ENCODE results near the gene TMPRSS7. TPM values are rescaled to one million over a fixed set of nuclear protein-coding genes. Genes with fewer than 3 reads are reported as not detected.
A peak's percentile ranks its signal among the peaks of the same experiment; 100 is the strongest.

The TMPRSS7 gene
- total RNA-seq, 6 experiments from 2014 or later = 0.10 TPM; not detected in 5

- Mint-ChIP-seq H3K9me3 (no peaks in the 10 kb centered on the region), H3K36me3 (ENCODE audit: low read depth) (peaks cover 12% of the 10 kb centered on the region), H3K27me3 (ENCODE audit: insufficient read depth) (peaks cover 3% of the 10 kb centered on the region; the same call in 1 of the 2 replicates), H3K4me3 (peak overlapping the region; percentile 98), H3K4me1 (ENCODE audit: low read depth) (peaks cover 58% of the 10 kb centered on the region), H3K27ac (peak overlapping the region; percentile 96)
- DNase-seq = peak; percentile 73
- no peak for TF ChIP-seq CTCF (IDR thresholded peaks at IDR 0.05)
These were observed 52.5 kb downstream of the TMPRSS7 start for GRCh38 chr3:112086875-112087524.

GRCh38 chr3:112087746-112088145, 53.2 kb downstream of the TMPRSS7 start:
- TF ChIP-seq CTCF (IDR thresholded peaks at IDR 0.05) = no peak
- Mint-ChIP-seq H3K4me1 (ENCODE audit: low read depth) (peaks cover 65% of the 10 kb centered on the region), H3K36me3 (ENCODE audit: low read depth) (peaks cover 12% of the 10 kb centered on the region), H3K27me3 (ENCODE audit: insufficient read depth) (peaks cover 3% of the 10 kb centered on the region; the same call in 1 of the 2 replicates), H3K27ac (peak overlapping the region; percentile 96), H3K9me3 (no peaks in the 10 kb centered on the region), H3K4me3 (peak overlapping the region; percentile 98)
- DNase-seq = no peak

- Mint-ChIP-seq H3K27me3 (ENCODE audit: insufficient read depth) (peaks cover 3% of the 10 kb centered on the region; the same call in 1 of the 2 replicates), H3K4me1 (ENCODE audit: low read depth) (peaks cover 75% of the 10 kb centered on the region), H3K9me3 (no peaks in the 10 kb centered on the region), H3K36me3 (ENCODE audit: low read depth) (peaks cover 19% of the 10 kb centered on the region), H3K4me3 (peak overlapping the region; percentile 11; the same call in 1 of the 2 replicates), H3K27ac (no peak overlapping the region)
- no peak for TF ChIP-seq CTCF (IDR thresholded peaks at IDR 0.05)
- DNase-seq = no peak
These were observed 54.4 kb downstream of the TMPRSS7 start for GRCh38 chr3:112088944-112089343.

- DNase-seq = no peak
- Mint-ChIP-seq H3K36me3 (ENCODE audit: low read depth) (peaks cover 32% of the 10 kb centered on the region), H3K27me3 (ENCODE audit: insufficient read depth) (no peaks in the 10 kb centered on the region), H3K9me3 (peaks cover under 1% of the 10 kb centered on the region), H3K4me3 (no peak overlapping the region; the same call in 1 of the 2 replicates), H3K4me1 (ENCODE audit: low read depth) (peaks cover 78% of the 10 kb centered on the region), H3K27ac (peak overlapping the region; percentile 35; the same call in 1 of the 2 replicates)
- no peak for TF ChIP-seq CTCF (IDR thresholded peaks at IDR 0.05)
These were observed 55.7 kb downstream of the TMPRSS7 start for GRCh38 chr3:112089956-112090886.

GRCh38 chr3:112090887-112091586, 56.5 kb downstream of the TMPRSS7 start:
- peaks cover 40% of the 10 kb centered on the region for H3K36me3 Mint-ChIP-seq (ENCODE audit: low read depth)
- peak overlapping the region; percentile 15; the same call in 1 of the 2 replicates for H3K4me3 Mint-ChIP-seq
- peaks cover 9% of the 10 kb centered on the region for H3K9me3 Mint-ChIP-seq
- peaks cover 79% of the 10 kb centered on the region for H3K4me1 Mint-ChIP-seq (ENCODE audit: low read depth)
- peak overlapping the region; percentile 35; the same call in 1 of the 2 replicates for H3K27ac Mint-ChIP-seq
- TF ChIP-seq CTCF (IDR thresholded peaks at IDR 0.05) = no peak
- no peak for DNase-seq
- no peaks in the 10 kb centered on the region for H3K27me3 Mint-ChIP-seq (ENCODE audit: insufficient read depth)

All from HFFc6 (cell line).